Lower leg skin (tissue), 4 donors: ENCODE data around the gene FBXL20. TPM values are rescaled to one million over a fixed set of nuclear protein-coding genes. Genes with fewer than 3 reads are reported as not detected.
"Not testable (repeated sequence)": the region's sequence is repeated elsewhere in the genome, so short reads cannot be mapped to it uniquely, and the experiment has no call there.

Experiments used
- DNase-seq, 2 donors: peaks; one replicate each; pipeline ENCODE4 v3.0.0-alpha.2; 2019; ENCODE audit warnings: low spot score in 2 of 2
- H3K4me3 ChIP-seq: fragments of 200-600 bp; sonication (generic); 2 replicates; pipeline ENCODE4 v1.5.1; 2017; ENCODE audit warnings: mild to moderate bottlenecking, low read depth; ENCODE audit not compliant: poor library complexity, severe bottlenecking
- POLR2A ChIP-seq, 2 donors: fragments of 450-650 bp; IDR thresholded peaks; one replicate each; pipeline ENCODE4 v1.6.1; 2016 to 2017; ENCODE audit warnings: antibody characterized with exemption in 2 of 2, mild to moderate bottlenecking in 1 of 2, moderate library complexity in 1 of 2
- WGBS, 2 donors: methylation state at CpG; one replicate each; pipeline ENCODE4 v1.1.5; 2018; 5-methylcytosine and 5-hydroxymethylcytosine counted together
- intact Hi-C: fragments of 100-400 bp; cut with DNase I; formaldehyde crosslinking; loops from one replicate; pipeline ENCODE4 v1.15.0; 2023; ENCODE audit warnings: low total_unique reads
- total RNA-seq, 4 donors: library from RNA; depleted of rRNA; stranded (reverse); fragments of >200 nt; gene quantifications; one replicate each; pipeline ENCODE4 v1.1.0, GENCODE V29; 2016
- TF ChIP-seq, protein P1 (sequence below), 3 donors: fragments of 450-650 bp; IDR thresholded peaks; one replicate each; pipeline ENCODE4 v1.5.1; 2016; ENCODE audit warnings: antibody characterized with exemption in 3 of 3, mild to moderate bottlenecking in 3 of 3, moderate library complexity in 2 of 3

The FBXL20 gene
- total RNA-seq, 4 donors from 2014 or later: 20.5 to 45.2 (median 30.8) TPM

DNA sequence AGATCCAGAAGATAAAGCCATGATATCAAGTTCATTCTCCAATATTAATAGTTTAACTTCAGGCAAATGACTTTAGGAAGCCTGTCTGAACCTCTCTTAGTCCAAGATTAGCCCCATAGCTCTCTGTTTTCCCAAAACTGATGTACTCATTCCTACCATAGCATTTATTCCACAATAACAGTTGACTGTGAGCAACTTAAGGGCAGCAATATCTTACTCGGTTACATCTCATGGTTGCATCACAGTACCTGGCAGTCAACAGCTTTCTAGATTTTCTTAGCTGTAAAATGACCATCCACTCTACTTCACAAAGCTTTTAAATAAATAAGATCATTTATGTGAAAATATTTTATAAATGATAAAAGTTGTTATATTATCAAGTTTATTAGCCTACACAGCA is 117.5 kb downstream of the FBXL20 start:
- 80 to 88% methylated on average over 1 of the region's 1 CpG for WGBS, 2 donors
- intact Hi-C loops: no loop called here
- H3K4me3 ChIP-seq: no peak overlapping the region
- TF ChIP-seq, protein P1, sequence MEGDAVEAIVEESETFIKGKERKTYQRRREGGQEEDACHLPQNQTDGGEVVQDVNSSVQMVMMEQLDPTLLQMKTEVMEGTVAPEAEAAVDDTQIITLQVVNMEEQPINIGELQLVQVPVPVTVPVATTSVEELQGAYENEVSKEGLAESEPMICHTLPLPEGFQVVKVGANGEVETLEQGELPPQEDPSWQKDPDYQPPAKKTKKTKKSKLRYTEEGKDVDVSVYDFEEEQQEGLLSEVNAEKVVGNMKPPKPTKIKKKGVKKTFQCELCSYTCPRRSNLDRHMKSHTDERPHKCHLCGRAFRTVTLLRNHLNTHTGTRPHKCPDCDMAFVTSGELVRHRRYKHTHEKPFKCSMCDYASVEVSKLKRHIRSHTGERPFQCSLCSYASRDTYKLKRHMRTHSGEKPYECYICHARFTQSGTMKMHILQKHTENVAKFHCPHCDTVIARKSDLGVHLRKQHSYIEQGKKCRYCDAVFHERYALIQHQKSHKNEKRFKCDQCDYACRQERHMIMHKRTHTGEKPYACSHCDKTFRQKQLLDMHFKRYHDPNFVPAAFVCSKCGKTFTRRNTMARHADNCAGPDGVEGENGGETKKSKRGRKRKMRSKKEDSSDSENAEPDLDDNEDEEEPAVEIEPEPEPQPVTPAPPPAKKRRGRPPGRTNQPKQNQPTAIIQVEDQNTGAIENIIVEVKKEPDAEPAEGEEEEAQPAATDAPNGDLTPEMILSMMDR (IDR thresholded peaks at IDR 0.05): no peak
- TF ChIP-seq POLR2A (IDR thresholded peaks at IDR 0.05): no peak
- DNase-seq: no peak

GRCh38 chr17:39283098-39283497 is 118.3 kb downstream of the FBXL20 start:
- 95% methylated on average over 4 of the region's 4 CpGs for WGBS, 2 donors
- DNase-seq: no peak
- TF ChIP-seq, protein P1 (IDR thresholded peaks at IDR 0.05): no peak
- no peak for TF ChIP-seq POLR2A (IDR thresholded peaks at IDR 0.05)
- no peak overlapping the region for H3K4me3 ChIP-seq
- intact Hi-C loops: no loop called here

- intact Hi-C loops: no loop called here
- DNase-seq: no peak
- H3K4me3 ChIP-seq: no peak overlapping the region
- TF ChIP-seq, protein P1 (IDR thresholded peaks at IDR 0.05): no peak
- no peak for TF ChIP-seq POLR2A (IDR thresholded peaks at IDR 0.05)
- WGBS, 2 donors: 71 to 82% methylated on average over 1 of the region's 1 CpG
Observed at GRCh38 chr17:39281806-39282205, 119.6 kb downstream of the FBXL20 start.

DNA sequence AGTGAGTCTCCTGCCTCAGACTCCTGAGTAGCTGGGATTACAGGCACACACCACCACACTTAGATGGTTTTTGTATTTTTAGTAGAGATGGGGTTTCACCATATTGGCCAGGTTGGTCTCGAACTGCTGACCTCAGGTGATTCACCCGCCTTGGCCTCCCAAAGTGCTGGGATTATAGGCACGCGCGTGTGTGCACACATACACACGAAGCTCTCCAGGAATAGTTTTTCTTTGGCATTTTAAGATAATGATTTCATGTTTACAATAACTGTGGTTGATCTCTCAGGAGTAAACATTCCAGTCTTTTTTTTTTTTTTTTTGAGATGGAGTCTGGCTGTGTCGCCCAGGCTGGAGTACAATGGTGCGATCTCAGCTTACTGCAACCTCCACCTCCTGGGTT is 123.2 kb downstream of the FBXL20 start:
- H3K4me3 ChIP-seq, DNase-seq, intact Hi-C loops: not testable (repeated sequence)
- WGBS, 2 donors: 94 to 96% methylated on average over 8 of the region's 8 CpGs

DNA sequence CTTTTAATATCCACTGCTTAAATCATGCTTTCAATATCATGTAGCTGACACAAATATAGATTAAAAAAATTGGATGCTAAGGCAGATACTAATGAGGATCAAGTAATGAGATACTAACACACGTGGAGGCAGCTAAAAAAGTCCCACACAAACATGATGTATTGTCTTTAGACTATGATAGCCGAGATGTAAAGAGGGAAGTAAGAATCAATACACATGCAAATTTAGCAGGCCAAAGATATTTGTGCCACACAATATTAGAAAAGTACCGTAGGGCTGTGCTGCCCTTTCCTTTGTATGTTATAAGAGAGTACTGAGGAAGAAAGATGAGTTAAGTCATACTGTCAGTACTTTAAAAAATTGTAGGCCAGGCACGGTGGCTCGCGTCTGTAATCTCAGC is 124.3 kb downstream of the FBXL20 start:
- WGBS, 2 donors: 86 to 90% methylated on average over 6 of the region's 6 CpGs
- no peak for DNase-seq
- no peak overlapping the region for H3K4me3 ChIP-seq
- TF ChIP-seq POLR2A (IDR thresholded peaks at IDR 0.05): no peak
- TF ChIP-seq, protein P1 (IDR thresholded peaks at IDR 0.05): no peak
- intact Hi-C loops: no loop called here

GRCh38 chr17:39276113-39276512 is 125.3 kb downstream of the FBXL20 start:
- no peak for DNase-seq
- no peak overlapping the region for H3K4me3 ChIP-seq
- 88 to 90% methylated on average over 8 of the region's 8 CpGs for WGBS, 2 donors
- intact Hi-C loops: no loop called here
- TF ChIP-seq POLR2A (IDR thresholded peaks at IDR 0.05): no peak
- TF ChIP-seq, protein P1 (IDR thresholded peaks at IDR 0.05): no peak
